HEK293 (cell line): ENCODE measurements around the gene IBA57.
A peak's percentile ranks its signal among the peaks of the same experiment; 100 is the strongest.

Experiments
- CTCF ChIA-PET: fragments of 350-600 bp; formaldehyde crosslinking; extraction: SDS; loops from one replicate; lab custom pipeline; 2021; ENCODE audit warnings: antibody characterized with exemption; lab: Yijun Ruan, JAX
- POLR2A ChIA-PET: fragments of 300-600 bp; formaldehyde crosslinking; extraction: SDS; loops from one replicate; lab custom pipeline; 2020; ENCODE audit warnings: antibody characterized with exemption, inconsistent platforms; lab: Yijun Ruan, JAX
- H3K27ac ChIP-seq: fragments of 200-500 bp; sonication (Bioruptor generic); 2 replicates; pipeline ENCODE4 v1.5.1; 2014; ENCODE audit warnings: low read depth, low read length, control low read depth, inconsistent platforms; ENCODE audit errors: extremely low read depth
- H3K36me3 ChIP-seq, 2 experiments: fragments of 200-500 bp in 1 of 2; sonication (Bioruptor generic) in 1 of 2; 1 replicate in 1 of 2; 2 replicates in 1 of 2; pipeline ENCODE4 v1.5.1; 2014 to 2017; ENCODE audit warnings: inconsistent platforms in 2 of 2, low read length in 2 of 2; ENCODE audit not compliant: control insufficient read depth in 2 of 2, insufficient read depth in 1 of 2
- H3K4me1 ChIP-seq: fragments of 200-500 bp; sonication (Bioruptor generic); 2 replicates; pipeline ENCODE4 v1.5.1; 2014; ENCODE audit warnings: mild to moderate bottlenecking, low read length, inconsistent platforms; ENCODE audit not compliant: control insufficient read depth, insufficient read depth
- H3K4me3 ChIP-seq: 2 replicates; pipeline ENCODE4 v1.5.1; 2011; ENCODE audit warnings: low read depth, mild to moderate bottlenecking, control low read depth, low read length, moderate library complexity
- H3K9me3 ChIP-seq: fragments of 200-500 bp; sonication (Bioruptor generic); 2 replicates; pipeline ENCODE4 v1.5.1; 2014; ENCODE audit warnings: low read depth, low read length, inconsistent platforms; ENCODE audit not compliant: control insufficient read depth, insufficient read depth
- GLI4 ChIP-seq: fragments of 450-650 bp; formaldehyde crosslinking; IDR thresholded peaks from 2 replicates; pipeline ENCODE4 v1.5.1; 2016; ENCODE audit warnings: missing biosample characterization, missing genetic modification characterization
- GLIS2 ChIP-seq: fragments of 450-650 bp; formaldehyde crosslinking; IDR thresholded peaks from 2 replicates; pipeline ENCODE4 v1.5.1; 2016; ENCODE audit warnings: missing biosample characterization, missing genetic modification characterization
- KLF16 ChIP-seq: fragments of 450-650 bp; formaldehyde crosslinking; IDR thresholded peaks from 2 replicates; pipeline ENCODE4 v1.5.1; 2017; ENCODE audit warnings: missing biosample characterization, missing genetic modification characterization
- KLF7 ChIP-seq: fragments of 450-650 bp; formaldehyde crosslinking; IDR thresholded peaks from 2 replicates; pipeline ENCODE4 v1.5.1; 2016; ENCODE audit warnings: missing biosample characterization, missing genetic modification characterization, borderline replicate concordance
- KLF8 ChIP-seq: fragments of 450-650 bp; formaldehyde crosslinking; IDR thresholded peaks from 2 replicates; pipeline ENCODE4 v1.5.1; 2016; ENCODE audit warnings: missing biosample characterization, missing genetic modification characterization
- OVOL3 ChIP-seq: fragments of 450-650 bp; formaldehyde crosslinking; IDR thresholded peaks from 2 replicates; pipeline ENCODE4 v1.5.1; 2016; ENCODE audit warnings: missing biosample characterization, missing genetic modification characterization
- YY2 ChIP-seq: fragments of 450-650 bp; formaldehyde crosslinking; IDR thresholded peaks from 2 replicates; pipeline ENCODE4 v1.5.1; 2016; ENCODE audit warnings: missing biosample characterization, missing genetic modification characterization
- ZEB2 ChIP-seq: fragments of 450-650 bp; formaldehyde crosslinking; IDR thresholded peaks from 2 replicates; pipeline ENCODE4 v1.5.1; 2016; ENCODE audit warnings: missing biosample characterization, missing genetic modification characterization
- ZFP41 ChIP-seq: fragments of 450-650 bp; formaldehyde crosslinking; IDR thresholded peaks from 2 replicates; pipeline ENCODE4 v1.5.1; 2016; ENCODE audit warnings: missing biosample characterization, missing genetic modification characterization, borderline replicate concordance
- ZNF140 ChIP-seq: fragments of 450-650 bp; formaldehyde crosslinking; IDR thresholded peaks from 2 replicates; pipeline ENCODE4 v1.5.1; 2016; ENCODE audit warnings: missing biosample characterization, missing genetic modification characterization
- ZNF146 ChIP-seq: fragments of 450-650 bp; formaldehyde crosslinking; IDR thresholded peaks from 2 replicates; pipeline ENCODE4 v1.5.1; 2016; ENCODE audit warnings: missing biosample characterization, missing genetic modification characterization
- ZNF157 ChIP-seq: fragments of 450-650 bp; formaldehyde crosslinking; IDR thresholded peaks from 2 replicates; pipeline ENCODE4 v1.5.1; 2016; ENCODE audit warnings: missing biosample characterization, missing genetic modification characterization
- ZNF221 ChIP-seq: fragments of 450-650 bp; formaldehyde crosslinking; IDR thresholded peaks from 2 replicates; pipeline ENCODE4 v1.5.1; 2017; ENCODE audit warnings: missing biosample characterization, missing genetic modification characterization, borderline replicate concordance
- ZNF223 ChIP-seq: fragments of 450-650 bp; formaldehyde crosslinking; IDR thresholded peaks from 2 replicates; pipeline ENCODE4 v1.5.1; 2016; ENCODE audit warnings: missing biosample characterization, missing genetic modification characterization
- ZNF248 ChIP-seq: fragments of 450-650 bp; formaldehyde crosslinking; IDR thresholded peaks from 2 replicates; pipeline ENCODE4 v1.5.1; 2017; ENCODE audit warnings: missing biosample characterization, missing genetic modification characterization
- ZNF366 ChIP-seq: fragments of 450-650 bp; formaldehyde crosslinking; conservative IDR thresholded peaks from 2 replicates; pipeline ENCODE4 v1.5.1; 2016; ENCODE audit warnings: missing biosample characterization, missing genetic modification characterization
- ZNF585B ChIP-seq: fragments of 450-650 bp; formaldehyde crosslinking; IDR thresholded peaks from 2 replicates; pipeline ENCODE4 v1.5.1; 2016; ENCODE audit warnings: missing biosample characterization, missing genetic modification characterization
- ZNF677 ChIP-seq: fragments of 450-650 bp; IDR thresholded peaks from 2 replicates; pipeline ENCODE4 v1.5.0; 2018; ENCODE audit warnings: missing biosample characterization, mild to moderate bottlenecking, missing genetic modification characterization, moderate library complexity
- ZNF701 ChIP-seq: fragments of 450-650 bp; formaldehyde crosslinking; IDR thresholded peaks from 2 replicates; pipeline ENCODE4 v1.5.1; 2016; ENCODE audit warnings: missing biosample characterization, missing genetic modification characterization
- ZNF707 ChIP-seq: fragments of 450-650 bp; formaldehyde crosslinking; IDR thresholded peaks from 2 replicates; pipeline ENCODE4 v1.5.1; 2016; ENCODE audit warnings: missing biosample characterization, missing genetic modification characterization
- ZNF777 ChIP-seq: fragments of 450-650 bp; formaldehyde crosslinking; IDR thresholded peaks from 2 replicates; pipeline ENCODE4 v1.5.1; 2017; ENCODE audit warnings: missing biosample characterization, missing genetic modification characterization, borderline replicate concordance
- ZSCAN16 ChIP-seq: fragments of 450-650 bp; formaldehyde crosslinking; IDR thresholded peaks from 2 replicates; pipeline ENCODE4 v1.5.1; 2016; ENCODE audit warnings: missing biosample characterization, missing genetic modification characterization
- TF ChIP-seq, protein P1 (sequence below): fragments of 450-650 bp; formaldehyde crosslinking; IDR thresholded peaks from 2 replicates; pipeline ENCODE4 v1.5.1; 2017; ENCODE audit warnings: missing biosample characterization, missing genetic modification characterization
- TF ChIP-seq, protein P2 (sequence below): fragments of 450-650 bp; formaldehyde crosslinking; IDR thresholded peaks from 2 replicates; pipeline ENCODE4 v1.5.1; 2016; ENCODE audit warnings: missing biosample characterization, missing genetic modification characterization
- TF ChIP-seq, protein P3 (sequence below): fragments of 450-650 bp; formaldehyde crosslinking; IDR thresholded peaks from 2 replicates; pipeline ENCODE4; 2016; ENCODE audit warnings: missing biosample characterization, missing genetic modification characterization
- TF ChIP-seq, protein P4 (sequence below): fragments of 450-650 bp; formaldehyde crosslinking; IDR thresholded peaks from 2 replicates; pipeline ENCODE4 v1.5.1; 2017; ENCODE audit warnings: missing biosample characterization, missing genetic modification characterization

IBA57 gene

GRCh38 chr1:228144993-228145343 lies 20.6 kb upstream of the IBA57 start:
- no peaks in the 10 kb centered on the region for H3K9me3 ChIP-seq
- H3K4me1 ChIP-seq = peaks cover 13% of the 10 kb centered on the region
- H3K4me3 ChIP-seq = no peak overlapping the region
- CTCF ChIA-PET = interaction anchor here (1.9 kb wide), 1 partner anchor 20 kb away, joined by 8 read pairs; the partner anchor contains the start of gene IBA57
- POLR2A ChIA-PET = interaction anchor here (3.7 kb wide), 1 partner anchor 19 kb away, joined by 22 read pairs; the partner anchor contains the start of gene IBA57
- TF ChIP-seq KLF16 (tag by site-specific recombination) (no peak), ZNF777 (no peak), OVOL3 (tag by site-specific recombination) (no peak), KLF8 (tag by site-specific recombination) (no peak), GLI4 (tag by site-specific recombination) (no peak), ZNF677 (0 out of 2 replicates have a peak, but pooled peaks have one; percentile 6), ZFP41 (no peak), GLIS2 (tag by site-specific recombination) (0 out of 2 replicates have a peak, but pooled peaks have one; percentile 29), KLF7 (no peak), ZNF146 (no peak)
- TF ChIP-seq, protein P1, sequence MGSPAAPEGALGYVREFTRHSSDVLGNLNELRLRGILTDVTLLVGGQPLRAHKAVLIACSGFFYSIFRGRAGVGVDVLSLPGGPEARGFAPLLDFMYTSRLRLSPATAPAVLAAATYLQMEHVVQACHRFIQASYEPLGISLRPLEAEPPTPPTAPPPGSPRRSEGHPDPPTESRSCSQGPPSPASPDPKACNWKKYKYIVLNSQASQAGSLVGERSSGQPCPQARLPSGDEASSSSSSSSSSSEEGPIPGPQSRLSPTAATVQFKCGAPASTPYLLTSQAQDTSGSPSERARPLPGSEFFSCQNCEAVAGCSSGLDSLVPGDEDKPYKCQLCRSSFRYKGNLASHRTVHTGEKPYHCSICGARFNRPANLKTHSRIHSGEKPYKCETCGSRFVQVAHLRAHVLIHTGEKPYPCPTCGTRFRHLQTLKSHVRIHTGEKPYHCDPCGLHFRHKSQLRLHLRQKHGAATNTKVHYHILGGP (tag by site-specific recombination) = no peak
- TF ChIP-seq, protein P2, sequence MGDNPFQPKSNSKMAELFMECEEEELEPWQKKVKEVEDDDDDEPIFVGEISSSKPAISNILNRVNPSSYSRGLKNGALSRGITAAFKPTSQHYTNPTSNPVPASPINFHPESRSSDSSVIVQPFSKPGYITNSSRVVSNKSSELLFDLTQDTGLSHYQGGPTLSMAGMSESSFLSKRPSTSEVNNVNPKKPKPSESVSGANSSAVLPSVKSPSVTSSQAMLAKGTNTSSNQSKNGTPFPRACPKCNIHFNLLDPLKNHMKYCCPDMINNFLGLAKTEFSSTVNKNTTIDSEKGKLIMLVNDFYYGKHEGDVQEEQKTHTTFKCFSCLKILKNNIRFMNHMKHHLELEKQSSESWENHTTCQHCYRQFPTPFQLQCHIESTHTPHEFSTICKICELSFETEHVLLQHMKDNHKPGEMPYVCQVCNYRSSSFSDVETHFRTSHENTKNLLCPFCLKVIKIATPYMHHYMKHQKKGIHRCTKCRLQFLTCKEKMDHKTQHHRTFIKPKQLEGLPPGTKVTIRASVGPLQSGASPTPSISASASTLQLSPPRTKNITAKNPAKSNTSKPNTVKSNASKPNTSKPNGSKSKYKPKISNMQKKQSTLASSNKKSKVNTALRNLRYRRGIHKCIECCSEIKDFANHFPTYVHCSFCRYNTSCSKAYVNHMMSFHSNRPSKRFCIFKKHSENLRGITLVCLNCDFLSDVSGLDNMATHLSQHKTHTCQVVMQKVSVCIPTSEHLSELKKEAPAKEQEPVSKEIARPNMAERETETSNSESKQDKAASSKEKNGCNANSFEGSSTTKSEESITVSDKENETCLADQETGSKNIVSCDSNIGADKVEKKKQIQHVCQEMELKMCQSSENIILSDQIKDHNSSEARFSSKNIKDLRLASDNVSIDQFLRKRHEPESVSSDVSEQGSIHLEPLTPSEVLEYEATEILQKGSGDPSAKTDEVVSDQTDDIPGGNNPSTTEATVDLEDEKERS = no peak
- peaks cover 0 to 54% of the 10 kb centered on the region in 2 experiments; a peak in 1 of 3 replicates for H3K36me3 ChIP-seq
- no peak overlapping the region for H3K27ac ChIP-seq

GRCh38 chr1:228145463-228146416 lies 19.9 kb upstream of the IBA57 start:
- TF ChIP-seq, protein P3, sequence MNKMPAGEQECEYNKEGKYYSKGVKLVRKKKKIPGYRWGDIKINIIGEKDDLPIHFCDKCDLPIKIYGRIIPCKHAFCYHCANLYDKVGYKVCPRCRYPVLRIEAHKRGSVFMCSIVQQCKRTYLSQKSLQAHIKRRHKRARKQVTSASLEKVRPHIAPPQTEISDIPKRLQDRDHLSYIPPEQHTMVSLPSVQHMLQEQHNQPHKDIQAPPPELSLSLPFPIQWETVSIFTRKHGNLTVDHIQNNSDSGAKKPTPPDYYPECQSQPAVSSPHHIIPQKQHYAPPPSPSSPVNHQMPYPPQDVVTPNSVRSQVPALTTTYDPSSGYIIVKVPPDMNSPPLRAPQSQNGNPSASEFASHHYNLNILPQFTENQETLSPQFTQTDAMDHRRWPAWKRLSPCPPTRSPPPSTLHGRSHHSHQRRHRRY (tag by site-specific recombination) = no peak
- TF ChIP-seq ZNF221 (tag by site-specific recombination) = no peak
- TF ChIP-seq ZNF248 (tag by site-specific recombination) = no peak
- TF ChIP-seq ZNF701 (tag by site-specific recombination) = no peak
- no peak for TF ChIP-seq ZNF707 (tag by site-specific recombination)
- TF ChIP-seq ZEB2 = no peak
- TF ChIP-seq ZNF157 = no peak
- TF ChIP-seq, protein P4, sequence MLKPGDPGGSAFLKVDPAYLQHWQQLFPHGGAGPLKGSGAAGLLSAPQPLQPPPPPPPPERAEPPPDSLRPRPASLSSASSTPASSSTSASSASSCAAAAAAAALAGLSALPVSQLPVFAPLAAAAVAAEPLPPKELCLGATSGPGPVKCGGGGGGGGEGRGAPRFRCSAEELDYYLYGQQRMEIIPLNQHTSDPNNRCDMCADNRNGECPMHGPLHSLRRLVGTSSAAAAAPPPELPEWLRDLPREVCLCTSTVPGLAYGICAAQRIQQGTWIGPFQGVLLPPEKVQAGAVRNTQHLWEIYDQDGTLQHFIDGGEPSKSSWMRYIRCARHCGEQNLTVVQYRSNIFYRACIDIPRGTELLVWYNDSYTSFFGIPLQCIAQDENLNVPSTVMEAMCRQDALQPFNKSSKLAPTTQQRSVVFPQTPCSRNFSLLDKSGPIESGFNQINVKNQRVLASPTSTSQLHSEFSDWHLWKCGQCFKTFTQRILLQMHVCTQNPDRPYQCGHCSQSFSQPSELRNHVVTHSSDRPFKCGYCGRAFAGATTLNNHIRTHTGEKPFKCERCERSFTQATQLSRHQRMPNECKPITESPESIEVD = no peak
- TF ChIP-seq ZNF140 (tag by site-specific recombination) = no peak
- TF ChIP-seq ZSCAN16 (tag by site-specific recombination) = no peak
- no peak for TF ChIP-seq ZNF223 (tag by site-specific recombination)
- no peak for TF ChIP-seq YY2 (tag by site-specific recombination)
- TF ChIP-seq ZNF366 (tag by site-specific recombination) = no peak
- TF ChIP-seq ZNF585B (tag by site-specific recombination) = no peak
- H3K27ac ChIP-seq = no peak overlapping the region
- peaks cover 0 to 54% of the 10 kb centered on the region in 2 experiments; a peak in 1 of 3 replicates for H3K36me3 ChIP-seq
- H3K9me3 ChIP-seq = no peaks in the 10 kb centered on the region
- ChIA-PET POLR2A (no interaction called here), CTCF (interaction anchor here (1.9 kb wide), 1 partner anchor 19 kb away, joined by 8 read pairs; the partner anchor contains the start of gene IBA57)
- no peak overlapping the region for H3K4me3 ChIP-seq
- H3K4me1 ChIP-seq = peaks cover 13% of the 10 kb centered on the region
